ENCODE results near the gene DCP1B. TPM values are rescaled to one million over a fixed set of nuclear protein-coding genes. Genes with fewer than 3 reads are reported as not detected.

Gene DCP1B
- total and polyA plus RNA-seq, 2 donors (not counting 1 experiment from before 2014, with no cell fraction given) = 12.3 to 18.0 TPM

- Histone ChIP-seq H3K79me2 (ENCODE audit: control insufficient read depth, insufficient read depth, low read length) (no peaks in the 10 kb centered on the region), H3K4me2 (replicated peaks; ENCODE audit: low read depth, low read length, poor library complexity, severe bottlenecking) (no peak overlapping the region), H3K4me1 (ENCODE audit: control insufficient read depth in 2 of 2, insufficient read depth in 2 of 2, low read length in 2 of 2) (peaks cover 55 to 64% of the 10 kb centered on the region in 2 donors), H3K4me3 (ENCODE audit: control extremely low read depth in 1 of 5, extremely low read depth in 1 of 5, insufficient read depth in 1 of 5, low read depth in 2 of 5, low read length in 4 of 5) (no peak overlapping the region), H3K36me3 (replicated peaks in 1 of 2; ENCODE audit: control extremely low read depth in 1 of 2, control insufficient read depth in 1 of 2, extremely low read depth in 1 of 2, insufficient read depth in 2 of 2, low read length in 1 of 2) (no peaks in the 10 kb centered on the region), H3K27ac (ENCODE audit: low read length in 2 of 2) (no peak overlapping the region), H4K20me1 (ENCODE audit: control insufficient read depth, insufficient read depth, low read length, poor library complexity, severe bottlenecking) (no peaks in the 10 kb centered on the region), H3K9ac (ENCODE audit: low read length) (no peak overlapping the region), H3K9me3 (ENCODE audit: control extremely low read depth in 1 of 3, control insufficient read depth in 2 of 3, insufficient read depth in 1 of 3, low read length in 2 of 3) (no peaks in the 10 kb centered on the region), H2AFZ (ENCODE audit: insufficient read depth, low read depth, low read length, poor library complexity, severe bottlenecking) (no peak overlapping the region), H3K27me3 (replicated peaks in 1 of 4; ENCODE audit: control extremely low read depth in 1 of 4, control insufficient read depth in 3 of 4, insufficient read depth in 4 of 4, low read length in 3 of 4) (no peaks in the 10 kb centered on the region)
- H3K9me3 Mint-ChIP-seq (ENCODE audit: insufficient read depth) = no peaks in the 10 kb centered on the region
- POLR2A ChIA-PET = no interaction called here
- intact Hi-C loops (cut with micrococcal nuclease) = no loop called here
- H3K27ac Mint-ChIP-seq = peak overlapping the region; percentile 17
- no peaks in the 10 kb centered on the region for H3K27me3 Mint-ChIP-seq
- TF ChIP-seq CTCF (IDR thresholded peaks at IDR 0.05) (no peak), EZH2 (IDR thresholded peaks at IDR 0.05; ENCODE audit: borderline replicate concordance, insufficient read depth, low read depth, low read length, poor library complexity, severe bottlenecking) (no peak)
- CTCF ChIA-PET = interaction anchor here (1.3 to 6.9 kb wide), 3 partner anchors 13 to 131 kb away, joined by 6 to 63 read pairs (median 8); no protein-coding TSS in a partner anchor
- H3K4me3 Mint-ChIP-seq = no peak overlapping the region
- peaks cover 61% of the 10 kb centered on the region for H3K4me1 Mint-ChIP-seq
- no peak for ATAC-seq (ENCODE audit: low read depth)
- WGBS (ENCODE audit: insufficient coverage) = 93% methylated on average over 6 of the region's 7 CpGs
- no peak for DNase-seq
Measured at GRCh38 chr12:1926251-1926657, 78.0 kb downstream of the DCP1B start.

GRCh38 chr12:1925684-1926006 lies 78.6 kb downstream of the DCP1B start:
- H3K27me3 ChIP-seq (replicated peaks in 1 of 4; ENCODE audit: control extremely low read depth in 1 of 4, control insufficient read depth in 3 of 4, insufficient read depth in 4 of 4, low read length in 3 of 4) = no peaks in the 10 kb centered on the region
- H3K4me3 ChIP-seq (ENCODE audit: control extremely low read depth in 1 of 5, extremely low read depth in 1 of 5, insufficient read depth in 1 of 5, low read depth in 2 of 5, low read length in 4 of 5) = no peak overlapping the region
- H3K27ac Mint-ChIP-seq = peak overlapping the region; percentile 26
- H3K9me3 Mint-ChIP-seq (ENCODE audit: insufficient read depth) = no peaks in the 10 kb centered on the region
- H3K9ac ChIP-seq (ENCODE audit: low read length) = peak overlapping the region; percentile 39
- CTCF ChIA-PET = interaction anchor here (2.4 to 6.9 kb wide), 2 partner anchors 13 to 127 kb away, joined by 8 to 63 read pairs; no protein-coding TSS in a partner anchor
- peak overlapping the region; percentile 73 to 81 for H3K27ac ChIP-seq (ENCODE audit: low read length in 2 of 2)
- peaks cover 62% of the 10 kb centered on the region for H3K4me1 Mint-ChIP-seq
- no peaks in the 10 kb centered on the region for H3K27me3 Mint-ChIP-seq
- WGBS (ENCODE audit: insufficient coverage) = 97% methylated on average over 3 of the region's 3 CpGs
- H3K36me3 ChIP-seq (replicated peaks in 1 of 2; ENCODE audit: control extremely low read depth in 1 of 2, control insufficient read depth in 1 of 2, extremely low read depth in 1 of 2, insufficient read depth in 2 of 2, low read length in 1 of 2) = no peaks in the 10 kb centered on the region
- no peak overlapping the region for H3K4me3 Mint-ChIP-seq
- POLR2A ChIA-PET = no interaction called here
- peak overlapping the region; percentile 78 for H3K4me2 ChIP-seq (replicated peaks; ENCODE audit: low read depth, low read length, poor library complexity, severe bottlenecking)
- ATAC-seq (ENCODE audit: low read depth) (no peak), DNase-seq (no peak)
- peaks cover 55 to 64% of the 10 kb centered on the region in 2 donors for H3K4me1 ChIP-seq (ENCODE audit: control insufficient read depth in 2 of 2, insufficient read depth in 2 of 2, low read length in 2 of 2)
- TF ChIP-seq CTCF (IDR thresholded peaks at IDR 0.05) (no peak), EZH2 (IDR thresholded peaks at IDR 0.05; ENCODE audit: borderline replicate concordance, insufficient read depth, low read depth, low read length, poor library complexity, severe bottlenecking) (no peak)
- intact Hi-C loops (cut with micrococcal nuclease) = no loop called here
- H4K20me1 ChIP-seq (ENCODE audit: control insufficient read depth, insufficient read depth, low read length, poor library complexity, severe bottlenecking) = no peaks in the 10 kb centered on the region
- no peaks in the 10 kb centered on the region for H3K79me2 ChIP-seq (ENCODE audit: control insufficient read depth, insufficient read depth, low read length)
- H2AFZ ChIP-seq (ENCODE audit: insufficient read depth, low read depth, low read length, poor library complexity, severe bottlenecking) = no peak overlapping the region
- no peaks in the 10 kb centered on the region for H3K9me3 ChIP-seq (ENCODE audit: control extremely low read depth in 1 of 3, control insufficient read depth in 2 of 3, insufficient read depth in 1 of 3, low read length in 2 of 3)
